Gastrocnemius medialis (tissue), 4 donors: Measurements from ENCODE around the gene EPB41L3.

Experiments used
- POLR2A ChIP-seq, 2 donors: fragments of 450-650 bp; IDR thresholded peaks; one replicate each; pipeline ENCODE4 v1.6.1; 2017; ENCODE audit warnings: antibody characterized with exemption in 2 of 2, mild to moderate bottlenecking in 2 of 2, moderate library complexity in 2 of 2
- TF ChIP-seq, protein P1 (sequence below), 5 experiments: fragments of 450-650 bp in 3 of 5; fragments of 200-600 bp in 2 of 5; sonication (generic) in 2 of 5; IDR thresholded peaks in 4 of 5; conservative IDR thresholded peaks in 1 of 5; 1 replicate in 4 of 5; 2 replicates in 1 of 5; pipeline ENCODE4 v1.5.1; 2016 to 2019; ENCODE audit warnings: antibody characterized with exemption in 5 of 5, mild to moderate bottlenecking in 3 of 5, moderate library complexity in 3 of 5

DNA sequence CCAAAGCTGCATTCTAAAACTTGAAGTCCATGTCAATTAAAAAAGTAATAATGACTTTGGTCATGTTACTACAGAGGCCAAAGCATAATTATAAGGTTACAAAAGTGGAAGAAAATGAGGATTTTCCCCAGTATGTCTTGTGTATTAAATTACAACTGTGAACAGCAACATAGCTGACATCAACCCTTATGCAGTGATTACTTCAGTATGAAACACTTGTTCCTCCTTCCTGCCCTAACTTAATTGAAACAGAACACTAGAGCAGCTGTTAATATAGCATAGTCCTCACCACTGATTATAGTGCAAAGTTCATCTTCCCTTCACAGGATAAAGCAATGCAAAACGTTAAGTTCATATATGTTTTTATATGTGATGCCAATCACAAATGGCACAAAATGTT is 29.9 kb downstream of the EPB41L3 start:
- TF ChIP-seq, protein P1, sequence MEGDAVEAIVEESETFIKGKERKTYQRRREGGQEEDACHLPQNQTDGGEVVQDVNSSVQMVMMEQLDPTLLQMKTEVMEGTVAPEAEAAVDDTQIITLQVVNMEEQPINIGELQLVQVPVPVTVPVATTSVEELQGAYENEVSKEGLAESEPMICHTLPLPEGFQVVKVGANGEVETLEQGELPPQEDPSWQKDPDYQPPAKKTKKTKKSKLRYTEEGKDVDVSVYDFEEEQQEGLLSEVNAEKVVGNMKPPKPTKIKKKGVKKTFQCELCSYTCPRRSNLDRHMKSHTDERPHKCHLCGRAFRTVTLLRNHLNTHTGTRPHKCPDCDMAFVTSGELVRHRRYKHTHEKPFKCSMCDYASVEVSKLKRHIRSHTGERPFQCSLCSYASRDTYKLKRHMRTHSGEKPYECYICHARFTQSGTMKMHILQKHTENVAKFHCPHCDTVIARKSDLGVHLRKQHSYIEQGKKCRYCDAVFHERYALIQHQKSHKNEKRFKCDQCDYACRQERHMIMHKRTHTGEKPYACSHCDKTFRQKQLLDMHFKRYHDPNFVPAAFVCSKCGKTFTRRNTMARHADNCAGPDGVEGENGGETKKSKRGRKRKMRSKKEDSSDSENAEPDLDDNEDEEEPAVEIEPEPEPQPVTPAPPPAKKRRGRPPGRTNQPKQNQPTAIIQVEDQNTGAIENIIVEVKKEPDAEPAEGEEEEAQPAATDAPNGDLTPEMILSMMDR (IDR thresholded peaks at IDR 0.05 in 4 of 5, conservative IDR thresholded peaks at IDR 0.05 in 1 of 5), result no peak
- no peak for TF ChIP-seq POLR2A (IDR thresholded peaks at IDR 0.05)
